ENCODE results near the gene PIK3CG.

PIK3CG gene

GRCh38 chr7:106858618-106859532 is 6.2 kb upstream of the PIK3CG start:
- DNase-seq, result no peak

- DNase-seq, result no peak
Measured at GRCh38 chr7:106862317-106863089, 2.6 kb upstream of the PIK3CG start.

- no peak for DNase-seq
Measured at GRCh38 chr7:106863274-106863997, 1.6 kb upstream of the PIK3CG start.

GRCh38 chr7:106864298-106865081 is 592 bp upstream of the PIK3CG start:
- peak in 2 of 6 experiments; percentile 31 to 50 for DNase-seq

GRCh38 chr7:106866298-106867281 is 1.5 kb downstream of the PIK3CG start:
- peak in 1 of 6 experiments; percentile 5 for DNase-seq

- no peak for DNase-seq
Measured at GRCh38 chr7:106867641-106868351, 2.7 kb downstream of the PIK3CG start.

GRCh38 chr7:106868364-106868763 is 3.3 kb downstream of the PIK3CG start:
- no peak for DNase-seq

GRCh38 chr7:106869954-106870353 is 4.9 kb downstream of the PIK3CG start:
- no peak for DNase-seq

GRCh38 chr7:106870528-106870927 is 5.4 kb downstream of the PIK3CG start:
- no peak for DNase-seq

- no peak for DNase-seq
Measured at GRCh38 chr7:106870983-106871410, 5.9 kb downstream of the PIK3CG start.

- DNase-seq, result no peak
Measured at GRCh38 chr7:106871793-106872571, 6.9 kb downstream of the PIK3CG start.

GRCh38 chr7:106872763-106873162 is 7.7 kb downstream of the PIK3CG start:
- DNase-seq, result no peak

- no peak for DNase-seq
Measured at GRCh38 chr7:106874076-106874475, 9.0 kb downstream of the PIK3CG start.

- DNase-seq, result no peak
Measured at GRCh38 chr7:106875508-106875907, 10.4 kb downstream of the PIK3CG start.

GRCh38 chr7:106878748-106879439 is 13.8 kb downstream of the PIK3CG start:
- DNase-seq, result no peak

- DNase-seq, result no peak
Measured at GRCh38 chr7:106881984-106882383, 16.9 kb downstream of the PIK3CG start.

GRCh38 chr7:106883456-106884026 is 18.5 kb downstream of the PIK3CG start:
- DNase-seq, result no peak

- no peak for DNase-seq
Measured at GRCh38 chr7:106885652-106886051, 20.6 kb downstream of the PIK3CG start.

- no peak for DNase-seq
Measured at GRCh38 chr7:106887421-106887820, 22.3 kb downstream of the PIK3CG start.

All from stimulated activated naive CD4-positive, alpha-beta T cell (primary cell).